ENCODE results near the gene SBDS.
"Not testable (repeated sequence)": the region's sequence is repeated elsewhere in the genome, so short reads cannot be mapped to it uniquely, and the experiment has no call there.

SBDS gene

DNA sequence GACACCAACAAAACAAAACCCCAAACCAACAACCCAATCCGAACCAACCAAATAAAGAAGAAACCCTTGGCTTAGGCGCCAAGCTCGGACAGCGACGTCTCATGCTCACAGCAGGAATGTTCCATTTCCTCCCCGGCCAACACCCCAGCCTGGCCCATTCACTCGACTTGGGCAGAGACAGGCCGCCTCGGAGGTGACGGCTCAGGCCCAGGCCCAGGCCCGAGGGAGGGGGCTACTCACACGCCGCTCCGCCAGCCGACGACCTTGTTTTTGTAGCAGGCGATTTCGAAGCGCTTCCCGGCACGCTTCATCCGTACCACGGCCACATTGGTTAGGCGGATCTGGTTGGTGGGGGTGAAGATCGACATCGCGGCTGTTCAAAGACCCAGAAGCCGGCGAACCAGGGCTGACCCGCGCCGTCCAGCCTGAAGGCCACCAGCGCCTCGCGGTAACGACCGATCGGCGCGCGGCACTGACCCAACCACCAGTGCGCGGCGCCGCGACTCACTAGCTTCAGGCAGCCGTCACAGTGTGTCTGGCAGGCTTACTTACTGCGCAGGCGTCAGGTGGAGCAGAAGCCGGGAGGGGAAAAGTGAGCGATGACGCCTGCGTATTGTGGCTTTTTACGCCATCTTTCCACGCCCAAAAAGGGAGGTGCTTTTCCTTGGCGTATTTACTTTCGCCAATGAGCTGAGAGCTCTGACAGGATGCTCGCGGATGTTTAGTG lies at the start of gene SBDS:
TSS of gene SBDS (minus strand) at position 537 of the 727 bp plus-strand sequence. CDS start at position 368, 169 bp downstream.
- DNase-seq (ENCODE audit: low spot score), result peak; percentile 81

DNA sequence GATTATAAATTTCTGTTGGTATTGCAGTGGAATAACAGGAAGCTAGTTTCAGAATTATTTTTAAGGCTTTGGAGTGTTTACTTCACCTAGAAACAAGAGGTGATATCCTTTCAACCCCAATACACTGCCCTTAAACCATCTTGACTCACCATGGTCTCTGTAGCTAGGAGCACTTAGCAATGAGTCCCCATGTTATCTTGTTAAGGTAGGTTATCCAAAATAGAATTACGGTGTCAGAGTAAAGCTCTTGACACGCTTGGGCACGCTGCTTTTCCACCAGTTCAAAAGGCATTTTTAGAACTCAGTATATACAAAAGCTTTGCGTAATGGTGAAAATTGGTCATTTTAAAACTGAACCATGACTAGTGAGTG lies 48.2 kb upstream of the SBDS start:
- DNase-seq (ENCODE audit: low spot score), result peak; percentile 3

DNA sequence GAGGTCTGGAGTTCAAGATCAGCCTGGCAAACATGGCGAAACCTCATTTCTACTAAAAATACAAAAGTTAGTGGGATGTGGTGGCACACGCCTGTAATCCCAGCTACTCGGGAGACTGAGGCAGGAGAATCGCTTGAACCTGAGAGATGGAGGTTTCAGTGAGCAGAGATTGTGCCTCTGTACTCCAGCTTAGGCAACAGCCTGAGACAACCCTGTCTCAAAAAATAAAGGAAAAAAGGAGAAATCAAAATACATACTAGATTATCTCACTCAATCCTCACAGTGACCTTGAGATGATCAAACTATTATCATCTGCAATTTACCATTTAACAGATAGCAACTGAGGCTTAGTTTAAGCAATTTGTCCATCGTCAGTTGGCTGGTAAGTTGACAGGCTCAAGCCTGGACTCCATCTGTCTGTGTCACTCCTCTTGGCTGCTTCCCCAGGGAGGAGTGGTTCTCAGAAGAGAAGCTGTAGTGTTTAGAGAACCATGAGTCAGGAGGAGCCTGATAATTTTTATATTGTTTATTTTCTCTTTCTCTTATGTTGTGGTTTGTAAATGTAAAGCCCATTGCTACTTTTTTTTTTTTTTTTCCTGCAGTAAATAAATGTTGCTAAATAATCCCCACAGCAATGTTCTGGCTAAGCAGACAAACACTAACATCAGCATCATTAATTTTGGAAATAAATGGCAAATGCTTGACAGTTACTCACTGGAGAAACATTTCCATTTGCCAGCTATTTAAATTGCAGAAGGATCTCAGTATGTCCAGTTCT lies 47.6 kb upstream of the SBDS start:
- DNase-seq (ENCODE audit: low spot score), result peak; percentile 48

DNA sequence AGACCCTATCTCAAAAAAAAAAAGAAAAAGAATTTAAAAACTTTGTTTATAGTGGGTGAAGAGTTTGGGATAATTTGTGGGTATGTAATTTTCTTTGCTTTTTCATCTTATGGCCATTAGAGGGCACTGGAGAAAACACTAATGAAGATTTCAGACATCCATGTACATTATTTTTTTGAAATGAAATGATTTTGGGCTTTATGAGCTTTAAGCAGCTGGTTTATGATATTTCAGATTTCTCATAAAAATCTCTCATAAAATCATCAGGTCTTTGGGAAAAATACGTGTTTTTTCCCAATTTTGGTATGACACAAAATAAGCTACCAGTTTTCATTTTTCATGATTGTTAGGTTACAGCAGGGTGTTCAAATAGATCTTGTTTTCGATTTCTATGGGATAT lies 45.4 kb upstream of the SBDS start:
- DNase-seq (ENCODE audit: low spot score), result not testable (repeated sequence)

DNA sequence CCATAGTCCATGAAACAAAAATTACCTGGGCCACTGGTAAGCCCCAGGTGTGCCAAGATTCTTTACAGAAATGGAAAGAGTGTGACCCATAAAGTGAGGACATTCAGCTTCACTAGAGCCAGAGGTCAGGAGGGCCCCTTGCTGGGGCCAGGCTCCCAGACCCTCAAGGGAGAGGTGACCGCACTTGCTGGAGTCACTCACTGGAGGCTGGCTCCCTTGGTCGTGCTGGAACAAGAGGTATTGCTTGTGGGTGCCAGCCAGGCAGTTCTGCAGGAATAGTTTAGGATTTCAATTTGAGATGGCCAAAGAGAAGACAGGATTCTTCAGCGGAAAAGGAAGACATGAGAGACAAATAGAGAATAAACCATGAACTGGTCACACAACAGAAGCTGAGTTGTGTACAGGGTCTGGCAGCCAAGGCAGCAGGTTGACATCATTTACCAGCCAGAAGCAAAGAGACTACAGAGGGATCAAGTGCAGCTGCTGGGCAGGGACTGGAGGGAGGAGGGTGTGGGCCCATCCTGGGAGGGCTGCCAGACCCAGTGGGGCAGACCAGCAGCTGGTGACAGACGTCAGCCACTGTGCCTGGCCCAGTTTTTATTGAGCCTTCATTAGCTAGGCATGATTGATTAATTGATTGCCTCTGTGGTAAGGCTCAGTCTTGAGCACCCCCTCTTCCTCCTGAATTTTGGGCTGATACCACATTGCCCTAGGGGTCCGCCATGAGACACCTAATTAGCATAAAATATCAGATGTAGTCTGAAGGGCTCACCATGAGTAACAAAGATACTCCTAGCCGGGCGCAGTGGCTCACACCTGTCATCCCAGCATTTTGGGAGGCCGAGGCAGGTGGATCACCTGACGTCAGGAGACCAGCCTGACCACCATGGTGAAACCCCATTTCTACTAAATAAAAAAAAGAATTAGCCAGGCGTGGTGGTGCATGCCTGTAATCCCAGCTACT lies 41.3 kb upstream of the SBDS start:
- not testable (repeated sequence) for DNase-seq (ENCODE audit: low spot score)

DNA sequence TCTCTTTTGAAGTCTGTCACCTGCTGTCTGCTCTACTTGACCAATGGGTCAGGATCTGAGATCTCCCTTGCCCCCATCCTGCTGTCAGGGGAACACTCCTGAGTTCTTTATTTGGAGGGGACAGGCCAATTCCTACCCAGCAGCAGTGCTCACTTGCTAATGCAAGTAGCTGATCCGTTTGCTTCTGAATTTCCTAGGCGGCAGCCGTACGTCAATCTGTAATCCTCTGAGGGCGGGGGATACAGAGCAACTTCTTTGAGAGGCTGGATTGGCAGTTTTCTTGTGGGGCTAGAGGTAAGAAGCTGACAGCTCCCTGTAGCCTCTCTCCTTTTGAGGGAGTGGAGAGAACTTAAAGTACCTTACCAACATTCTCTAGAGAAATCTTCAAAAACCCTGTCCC lies 37.9 kb upstream of the SBDS start:
- DNase-seq (ENCODE audit: low spot score), result no peak

DNA sequence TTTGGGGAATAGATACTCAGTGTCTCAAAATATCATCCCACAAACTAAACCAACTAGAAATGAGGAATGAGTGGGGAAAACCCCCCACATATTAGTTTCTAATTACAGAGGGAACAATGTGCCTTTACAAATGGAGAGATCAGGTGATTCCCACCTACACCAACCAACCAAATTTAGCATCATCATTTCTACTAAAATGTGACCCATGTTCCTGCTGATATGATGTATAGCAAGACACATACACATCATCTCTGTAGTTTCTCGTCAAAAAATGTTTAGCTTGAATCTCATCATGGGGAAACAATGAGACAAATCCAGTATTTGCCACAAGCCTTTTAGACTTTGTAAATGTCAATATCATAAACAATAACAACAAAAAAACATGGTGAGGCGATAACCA lies 36.3 kb upstream of the SBDS start:
- DNase-seq (ENCODE audit: low spot score), result not testable (repeated sequence)

DNA sequence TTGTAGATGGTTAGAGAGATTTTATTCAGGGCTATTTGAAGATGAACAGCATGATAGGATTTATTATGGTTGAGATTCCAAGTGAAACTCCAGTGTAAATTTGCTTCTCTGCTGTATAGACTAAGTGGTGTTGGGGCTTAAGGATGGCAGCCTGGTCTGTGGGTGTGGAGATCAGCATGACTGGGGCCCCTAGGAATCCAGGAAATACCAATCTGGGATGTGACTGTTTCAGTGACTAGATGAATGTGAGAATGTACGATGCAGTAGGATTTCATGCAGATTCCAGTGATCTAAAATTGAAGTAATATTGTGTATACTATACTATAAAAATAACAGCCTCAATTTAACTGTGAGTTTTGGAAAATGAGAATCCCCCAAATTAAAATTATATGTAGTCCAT lies 30.1 kb upstream of the SBDS start:
- not testable (repeated sequence) for DNase-seq (ENCODE audit: low spot score)

DNA sequence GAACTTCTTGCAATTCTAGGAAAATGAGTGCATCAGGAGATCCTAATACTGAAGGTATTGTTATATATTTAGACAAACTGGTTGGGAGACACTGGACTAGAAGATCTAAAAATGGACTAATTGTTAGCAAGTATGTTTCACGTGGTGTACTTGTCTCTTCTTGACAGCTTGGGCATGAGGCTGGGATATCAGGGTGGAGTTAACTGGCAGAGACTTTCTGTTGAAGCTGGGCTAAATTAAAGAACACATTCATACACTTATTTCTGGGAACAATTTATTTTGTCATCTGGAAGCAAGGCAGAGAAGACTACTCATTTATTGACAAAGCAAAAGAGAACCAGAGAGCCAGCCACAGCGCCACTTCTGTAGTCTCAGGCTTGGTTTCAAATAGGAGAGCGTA lies 27.1 kb upstream of the SBDS start:
- DNase-seq (ENCODE audit: low spot score), result peak; percentile 14

DNA sequence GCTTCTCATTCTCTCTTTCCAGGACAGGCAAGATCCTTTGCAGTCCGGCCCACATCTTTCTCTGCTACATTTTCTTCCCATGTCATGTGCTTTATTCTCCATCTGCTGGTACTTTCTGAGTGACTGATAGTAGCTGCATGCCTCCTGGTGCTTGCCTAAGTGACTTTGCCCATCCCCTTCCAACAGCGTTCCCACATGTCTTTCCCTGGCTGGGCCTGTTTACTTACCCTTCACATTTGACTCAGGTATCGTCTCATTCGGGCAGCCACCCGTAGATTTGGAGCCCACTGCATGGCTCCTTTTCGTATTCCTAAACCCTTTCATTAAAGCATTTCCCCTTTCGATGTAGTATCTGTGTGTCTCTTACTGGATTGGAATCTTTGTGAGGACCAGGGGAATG lies 25.9 kb upstream of the SBDS start:
- no peak for DNase-seq (ENCODE audit: low spot score)

DNA sequence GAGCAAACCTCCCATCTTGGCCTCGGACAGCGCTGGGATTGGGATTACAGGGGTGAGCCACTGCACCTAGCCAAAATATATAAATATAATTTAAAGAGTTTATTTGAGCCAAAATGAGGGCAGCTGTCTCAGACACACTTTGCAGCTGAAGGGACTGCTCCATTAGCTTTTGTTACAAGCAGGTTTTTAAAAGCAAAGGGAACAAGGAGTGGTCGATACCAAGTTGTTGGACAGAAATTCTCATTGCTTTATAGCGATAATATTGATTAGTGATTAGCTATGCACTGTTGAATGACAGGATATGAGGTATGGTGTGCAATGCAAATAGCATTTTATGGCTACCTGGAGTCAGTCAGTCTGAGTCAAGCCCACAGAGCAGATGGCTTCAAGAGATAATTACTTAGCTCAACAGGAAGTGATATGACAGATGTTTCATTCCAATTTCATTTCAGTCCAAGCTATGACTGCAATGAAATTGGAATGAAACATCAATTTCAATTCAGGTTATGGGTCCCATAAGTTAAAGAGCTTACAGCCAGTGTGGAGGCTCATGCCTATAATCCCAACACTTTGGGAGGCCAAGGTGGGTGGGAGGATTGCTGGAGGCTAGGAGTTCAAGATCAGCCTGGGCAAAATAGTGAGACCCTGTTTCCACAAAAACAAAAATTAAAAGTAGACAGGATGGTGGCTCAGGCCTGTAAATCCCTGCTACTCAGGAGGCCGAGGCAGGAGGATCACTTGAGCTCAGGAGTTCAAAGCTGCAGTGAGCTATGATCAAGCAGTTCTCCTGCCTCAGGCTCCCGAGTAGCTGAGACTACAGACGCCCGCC lies 24.4 kb upstream of the SBDS start:
- DNase-seq (ENCODE audit: low spot score), result peak; percentile 32

DNA sequence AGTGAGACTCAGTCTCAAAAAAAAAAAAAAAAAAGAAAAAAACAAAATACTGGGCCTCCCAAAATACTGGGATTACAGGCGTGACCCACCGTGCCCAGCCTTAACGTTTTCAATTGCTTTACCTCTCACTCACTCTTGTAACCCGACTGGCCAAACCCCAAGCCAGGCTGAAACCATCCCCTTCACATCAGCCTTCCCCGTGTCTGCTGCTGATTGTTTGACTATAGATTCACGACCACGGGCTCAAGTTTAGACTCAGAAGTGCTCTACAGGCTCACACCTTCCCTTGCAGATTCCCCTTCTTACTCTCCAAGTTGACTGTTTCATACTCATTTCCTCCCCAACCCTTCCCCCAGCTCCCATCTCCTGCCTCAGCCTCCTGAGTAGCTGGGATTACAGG lies 23.6 kb upstream of the SBDS start:
- DNase-seq (ENCODE audit: low spot score), result no peak

DNA sequence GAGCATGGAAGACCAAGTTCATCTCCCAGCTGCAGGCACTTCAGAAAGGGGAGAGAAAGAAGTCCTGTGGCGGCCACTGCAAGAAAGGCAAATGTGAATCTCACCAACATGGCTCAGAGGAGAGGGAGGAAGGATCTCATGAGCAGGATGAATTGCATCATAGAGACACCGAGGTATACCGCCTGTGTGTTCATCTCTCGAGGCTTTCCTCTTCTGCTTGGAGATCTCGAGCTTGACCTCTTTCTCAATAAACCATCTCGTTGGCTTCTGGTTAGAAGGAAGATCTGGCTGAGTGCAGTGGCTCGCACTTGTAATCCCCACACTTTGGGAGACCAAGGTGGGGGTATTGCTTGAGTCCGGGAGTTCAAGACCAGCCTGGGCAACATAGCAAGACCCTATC lies 22.6 kb upstream of the SBDS start:
- not testable (repeated sequence) for DNase-seq (ENCODE audit: low spot score)

DNA sequence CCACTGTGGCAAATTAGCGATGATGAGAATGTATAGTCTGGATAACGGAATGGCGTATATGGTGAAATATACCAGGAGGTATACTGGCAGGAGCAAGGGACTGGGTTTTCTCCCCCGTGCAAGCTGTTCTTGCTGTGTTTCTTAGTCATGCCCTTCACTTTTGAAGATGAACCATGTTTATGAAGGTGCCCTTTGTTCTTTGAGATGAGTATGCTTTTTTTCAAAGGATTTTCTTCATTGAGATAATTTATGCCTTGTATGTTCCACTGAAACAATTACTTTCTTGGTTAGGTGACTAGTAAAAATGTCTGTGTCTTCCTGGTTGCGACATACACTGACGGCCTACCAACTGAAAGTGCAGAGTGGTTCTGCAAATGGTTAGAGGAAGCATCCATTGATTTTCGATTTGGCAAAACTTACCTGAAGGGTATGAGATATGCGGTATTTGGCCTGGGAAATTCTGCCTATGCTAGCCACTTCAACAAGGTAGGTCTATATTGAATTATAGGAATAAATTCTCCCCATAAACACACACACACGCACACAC lies 18.8 kb upstream of the SBDS start:
- DNase-seq (ENCODE audit: low spot score), result not testable (repeated sequence)

DNA sequence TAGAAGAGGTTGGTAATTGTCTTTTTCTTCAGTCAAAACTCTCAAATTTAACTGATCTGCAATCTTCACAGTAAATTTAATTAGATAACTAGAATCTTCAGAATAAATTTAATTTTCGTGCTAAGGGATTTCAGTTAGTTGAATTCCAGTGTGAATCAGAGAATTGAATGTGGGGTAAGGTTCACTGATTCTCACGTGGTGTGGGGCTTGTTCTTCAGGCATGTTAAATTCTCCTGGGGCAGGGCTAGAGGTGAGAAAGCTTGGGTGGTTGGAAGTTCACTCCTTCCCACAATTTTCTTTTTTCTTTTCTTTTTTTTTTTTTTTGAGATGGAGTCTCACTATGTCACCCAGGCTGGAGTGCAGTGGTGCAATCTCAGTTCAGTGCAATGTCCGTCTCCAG lies 14.3 kb upstream of the SBDS start:
- DNase-seq (ENCODE audit: low spot score), result not testable (repeated sequence)

DNA sequence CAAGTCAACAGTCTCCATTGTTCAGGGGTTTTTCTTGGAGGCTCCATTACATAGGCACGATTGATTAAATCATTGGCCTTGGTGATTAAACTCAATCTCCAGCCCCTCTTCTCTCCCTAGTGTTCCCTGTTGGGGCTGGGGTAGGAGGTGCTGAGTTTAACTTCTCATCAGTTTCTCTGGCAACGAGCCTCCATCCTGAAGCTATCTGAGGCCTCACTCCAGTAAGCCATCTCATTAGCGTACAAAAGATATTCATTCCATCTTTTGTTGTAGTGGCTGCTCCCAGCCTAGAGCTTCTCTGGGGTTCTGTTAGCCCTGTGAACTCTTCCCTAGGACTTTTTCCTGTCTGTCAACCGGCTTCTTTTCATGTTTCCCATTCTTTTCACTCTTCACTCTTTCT lies 12.9 kb upstream of the SBDS start:
- no peak for DNase-seq (ENCODE audit: low spot score)

DNA sequence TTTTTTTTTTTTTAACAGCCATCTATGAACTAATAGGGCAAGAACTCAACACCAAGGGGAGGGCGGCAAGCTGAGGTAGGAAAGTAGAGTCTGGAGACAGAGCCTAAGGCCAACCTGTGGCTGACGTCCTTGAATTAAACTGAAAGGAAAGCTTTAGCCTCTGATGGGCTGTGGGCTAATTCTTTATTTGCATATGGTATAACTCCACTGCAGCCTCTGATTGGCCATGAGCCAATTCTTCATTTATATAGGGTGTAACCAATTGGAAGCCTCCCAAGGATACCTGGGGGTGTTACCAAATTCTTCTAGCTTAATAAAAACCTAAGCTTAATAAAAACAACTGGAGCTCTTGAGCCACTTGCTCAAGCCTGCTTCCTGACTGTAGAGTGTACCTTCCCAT lies 11.6 kb upstream of the SBDS start:
- DNase-seq (ENCODE audit: low spot score), result no peak

DNA sequence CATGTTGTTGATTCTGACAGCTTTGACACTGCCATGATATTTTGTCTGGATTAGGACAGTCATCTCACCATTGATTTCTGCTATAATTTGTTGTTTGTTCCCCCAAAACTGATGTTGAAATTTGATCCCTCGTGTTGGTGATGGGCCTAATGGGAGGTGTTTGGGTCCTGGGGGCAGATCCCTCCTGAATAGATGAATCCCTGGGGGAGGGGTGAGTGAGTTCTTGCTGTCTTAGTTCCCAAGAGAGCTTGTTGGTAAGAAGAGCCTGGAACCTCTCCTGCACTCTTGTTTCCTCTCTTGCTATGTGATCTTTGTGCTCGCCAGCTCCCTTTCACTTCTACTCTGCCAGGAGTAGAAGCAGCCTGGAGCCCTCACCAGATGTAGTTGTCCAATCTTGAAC lies 8.8 kb upstream of the SBDS start:
- DNase-seq (ENCODE audit: low spot score), result not testable (repeated sequence)

DNA sequence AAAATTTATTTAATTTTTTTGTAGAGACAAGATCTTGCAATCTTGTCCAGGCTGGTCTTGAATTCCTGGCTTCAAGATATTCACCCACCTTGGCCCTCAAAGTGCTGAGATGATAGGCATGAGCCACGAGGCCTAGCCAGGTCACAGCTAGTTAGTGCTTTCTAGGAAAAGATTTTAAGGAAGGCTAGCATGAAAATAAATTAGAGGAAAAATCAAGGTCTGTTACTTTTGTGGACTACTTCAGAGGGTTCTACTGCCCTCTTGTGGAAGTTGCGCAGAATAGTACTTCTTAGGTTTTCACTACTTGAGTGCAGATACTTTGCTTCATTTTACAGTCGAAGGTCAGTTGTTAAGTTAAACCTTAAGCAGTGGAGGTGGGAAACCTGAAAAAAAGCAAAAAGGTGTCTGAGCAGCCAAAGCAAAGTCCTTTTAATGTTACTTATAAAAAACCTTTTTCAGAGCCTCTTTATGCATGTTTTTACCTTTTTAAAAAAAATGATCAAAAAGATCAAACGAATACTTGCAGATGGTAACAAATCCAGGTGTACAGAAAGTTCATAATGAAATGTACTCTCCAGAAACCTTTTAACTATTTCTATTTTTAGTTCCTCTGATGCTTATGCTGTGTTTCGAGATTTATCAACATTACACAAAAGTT lies 5.3 kb upstream of the SBDS start:
- DNase-seq (ENCODE audit: low spot score), result not testable (repeated sequence)

DNA sequence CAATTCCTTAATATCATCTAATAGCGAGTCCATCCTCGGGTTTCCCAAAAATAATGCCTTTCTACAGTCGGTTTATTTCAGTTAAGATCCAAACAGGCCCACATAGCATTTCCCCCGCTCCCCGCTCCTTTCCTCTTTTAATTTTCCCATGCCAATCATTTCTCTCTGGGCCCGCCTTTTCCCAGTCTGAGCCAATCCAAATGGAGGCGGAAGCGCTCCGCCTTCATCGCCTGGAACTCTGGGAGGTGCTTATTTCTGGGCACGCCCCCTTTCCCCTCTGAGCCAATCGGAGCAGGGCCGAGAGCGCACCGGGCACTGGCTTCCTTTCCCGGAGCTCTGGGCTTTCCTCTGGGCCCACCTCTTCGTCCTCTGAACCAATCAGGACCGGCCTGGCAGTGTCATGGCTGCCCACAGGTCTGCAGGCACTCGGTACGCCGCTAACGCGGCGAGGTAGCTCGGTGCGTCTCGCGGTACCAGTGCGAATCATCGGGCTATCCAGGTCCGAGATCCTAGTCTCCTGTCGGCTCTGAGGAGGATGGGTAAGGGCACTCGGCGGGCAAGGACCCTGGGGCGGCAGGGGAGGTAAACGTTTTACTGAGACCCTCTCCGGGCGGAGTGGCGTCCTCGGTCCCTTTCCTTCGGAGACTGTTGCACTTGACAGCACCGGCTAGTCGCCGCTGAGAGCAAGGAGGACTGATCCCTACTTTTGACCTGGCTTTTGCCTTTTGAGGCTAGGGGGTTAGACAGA lies 1.2 kb upstream of the SBDS start, which contains the start of gene TYW1:
TSS of gene TYW1 (plus strand) at position 390 of the 748 bp plus-strand sequence. CDS start at position 536, 146 bp downstream.
- DNase-seq (ENCODE audit: low spot score), result peak; percentile 80

All from AG08395 (cell line).